ENCODE data around the gene GPC6.

GPC6 gene

DNA sequence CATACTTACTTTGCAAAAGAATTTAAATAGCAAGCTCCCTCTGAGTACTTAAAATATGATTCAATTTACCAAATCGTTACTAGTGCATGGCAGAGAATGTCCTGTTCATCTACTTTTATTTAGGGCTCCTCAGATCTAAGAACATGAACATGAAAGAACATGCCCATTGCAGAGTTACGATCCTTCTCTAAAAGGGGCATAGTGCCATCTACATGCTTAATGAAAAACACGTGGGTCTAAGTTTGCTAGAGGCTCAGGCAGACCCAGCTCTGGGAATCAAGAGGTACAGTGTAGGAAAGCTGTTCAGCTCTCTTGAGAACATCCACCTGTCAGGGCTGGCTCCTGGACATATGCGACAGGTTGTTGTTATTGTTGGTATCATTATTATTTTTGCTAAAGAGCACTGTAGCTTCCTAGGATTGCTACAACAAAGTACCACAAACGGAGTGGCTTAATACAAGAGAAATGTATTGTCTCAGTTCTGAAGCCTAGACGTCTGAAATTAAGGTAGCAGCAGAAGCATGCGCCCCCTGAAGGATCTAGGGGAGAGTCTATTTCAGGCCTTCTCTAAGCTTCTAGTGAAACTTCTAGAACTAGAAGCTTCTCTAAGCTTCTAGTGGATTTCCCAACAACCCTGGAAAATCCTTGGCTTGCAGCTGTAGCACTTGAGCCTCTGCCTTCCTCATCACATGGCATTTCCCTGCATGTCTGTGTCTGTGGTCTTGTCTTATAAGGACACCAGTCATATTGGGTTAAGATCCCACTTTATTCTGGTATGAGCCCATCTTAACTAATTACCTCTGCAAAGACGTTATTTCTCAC, 1119.0 kb downstream of the GPC6 start:
- no peak overlapping the region for H3K4me3 ChIP-seq (ENCODE audit: low read depth, low read length)
- TF ChIP-seq, protein P1, sequence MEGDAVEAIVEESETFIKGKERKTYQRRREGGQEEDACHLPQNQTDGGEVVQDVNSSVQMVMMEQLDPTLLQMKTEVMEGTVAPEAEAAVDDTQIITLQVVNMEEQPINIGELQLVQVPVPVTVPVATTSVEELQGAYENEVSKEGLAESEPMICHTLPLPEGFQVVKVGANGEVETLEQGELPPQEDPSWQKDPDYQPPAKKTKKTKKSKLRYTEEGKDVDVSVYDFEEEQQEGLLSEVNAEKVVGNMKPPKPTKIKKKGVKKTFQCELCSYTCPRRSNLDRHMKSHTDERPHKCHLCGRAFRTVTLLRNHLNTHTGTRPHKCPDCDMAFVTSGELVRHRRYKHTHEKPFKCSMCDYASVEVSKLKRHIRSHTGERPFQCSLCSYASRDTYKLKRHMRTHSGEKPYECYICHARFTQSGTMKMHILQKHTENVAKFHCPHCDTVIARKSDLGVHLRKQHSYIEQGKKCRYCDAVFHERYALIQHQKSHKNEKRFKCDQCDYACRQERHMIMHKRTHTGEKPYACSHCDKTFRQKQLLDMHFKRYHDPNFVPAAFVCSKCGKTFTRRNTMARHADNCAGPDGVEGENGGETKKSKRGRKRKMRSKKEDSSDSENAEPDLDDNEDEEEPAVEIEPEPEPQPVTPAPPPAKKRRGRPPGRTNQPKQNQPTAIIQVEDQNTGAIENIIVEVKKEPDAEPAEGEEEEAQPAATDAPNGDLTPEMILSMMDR (conservative IDR thresholded peaks at IDR 0.05; ENCODE audit: low read depth, low read length): peak; percentile 31
- DNase-seq (ENCODE audit: low read depth): peak; percentile 65

DNA sequence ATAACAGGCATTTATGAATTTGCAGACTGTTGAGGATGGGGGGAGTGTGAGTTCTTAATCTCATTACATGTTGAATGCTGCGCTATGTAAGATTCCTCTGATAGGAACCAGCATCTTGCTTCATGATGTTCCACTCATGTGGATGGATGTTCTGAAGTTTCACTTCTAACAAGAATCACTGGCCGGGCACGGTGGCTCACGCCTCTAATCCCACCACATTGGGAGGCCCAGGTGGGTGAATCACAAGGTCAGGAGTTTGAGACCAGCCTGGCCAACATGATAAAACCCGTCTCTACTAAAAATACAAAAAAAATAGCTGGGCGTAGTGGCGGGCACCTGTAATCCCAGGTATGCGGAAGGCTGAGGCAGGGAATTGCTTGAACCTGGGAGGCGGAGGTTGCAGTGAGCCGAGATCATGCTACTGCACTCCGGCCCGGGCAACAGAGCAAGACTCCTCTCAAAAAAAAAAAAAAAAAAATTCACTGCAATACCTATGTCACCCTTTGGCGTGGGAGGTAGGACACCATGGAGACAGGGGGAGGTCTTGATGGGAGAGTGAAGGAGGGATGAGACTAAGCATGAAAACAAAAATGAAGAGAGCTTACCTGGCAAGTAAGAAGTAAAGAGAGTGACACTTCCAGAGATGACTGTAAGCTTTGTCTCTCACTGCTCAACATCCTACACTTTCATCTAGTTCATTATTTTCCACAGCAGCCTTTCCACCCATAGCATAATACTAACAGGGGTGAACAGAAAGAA, 1119.8 kb downstream of the GPC6 start:
- TF ChIP-seq, protein P1 (conservative IDR thresholded peaks at IDR 0.05; ENCODE audit: low read depth, low read length): no peak
- DNase-seq (ENCODE audit: low read depth): no peak
- no peak overlapping the region for H3K4me3 ChIP-seq (ENCODE audit: low read depth, low read length)

DNA sequence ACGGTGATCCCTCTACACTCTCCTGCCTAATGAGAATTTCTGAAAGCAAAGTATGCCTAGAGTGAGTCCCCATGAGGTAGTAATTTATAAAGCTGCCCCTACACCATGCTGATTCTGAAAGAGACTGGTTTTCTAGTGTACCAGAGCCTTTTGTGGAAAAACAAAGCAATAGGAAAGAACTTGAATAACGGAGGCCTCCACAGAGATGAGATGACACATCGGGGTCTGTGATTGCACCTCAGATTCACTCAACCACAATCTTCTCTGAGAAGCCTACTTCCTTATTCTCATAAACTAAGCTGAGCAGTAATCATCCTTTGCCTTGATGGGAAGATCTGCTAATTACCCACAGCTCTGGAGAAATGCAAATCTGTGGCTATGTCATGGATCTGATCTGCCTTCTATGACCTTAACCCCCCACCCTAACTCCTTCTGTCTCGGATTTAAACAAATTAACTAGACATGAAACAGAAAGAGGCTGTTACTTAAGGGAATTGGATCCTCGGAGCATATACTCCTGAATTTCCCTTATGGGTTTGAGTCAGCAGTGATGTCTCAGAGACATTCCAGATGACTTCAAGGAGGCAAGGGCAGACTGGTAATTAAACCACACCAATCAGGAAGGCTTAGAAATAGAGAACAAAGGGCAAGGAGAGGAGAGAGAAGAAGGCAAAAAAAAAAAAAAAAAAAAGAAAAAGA, 1124.8 kb downstream of the GPC6 start:
- H3K4me3 ChIP-seq (ENCODE audit: low read depth, low read length): no peak overlapping the region
- TF ChIP-seq, protein P1 (conservative IDR thresholded peaks at IDR 0.05; ENCODE audit: low read depth, low read length): no peak
- DNase-seq (ENCODE audit: low read depth): peak; percentile 79

DNA sequence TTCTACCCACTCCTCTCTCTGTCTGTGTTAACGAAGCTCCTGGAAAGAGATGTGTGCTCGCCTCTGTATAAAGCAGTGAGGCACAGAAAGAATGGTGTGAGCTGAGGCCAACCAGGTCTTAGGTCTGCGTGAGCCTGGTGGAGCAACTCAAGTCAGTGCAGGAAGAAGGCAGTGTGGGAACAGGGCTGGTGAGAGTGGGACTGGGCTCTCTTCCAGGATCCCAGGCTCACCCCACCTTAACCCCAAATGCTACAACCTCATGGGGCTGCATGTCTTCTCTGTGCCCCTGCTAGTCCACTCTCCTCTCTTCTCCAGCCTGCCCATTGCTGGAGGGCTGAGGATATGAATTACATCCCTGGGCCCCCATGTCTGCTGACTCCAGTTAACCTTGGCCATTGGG, 1125.5 kb downstream of the GPC6 start:
- DNase-seq (ENCODE audit: low read depth): peak; percentile 60
- TF ChIP-seq, protein P1 (conservative IDR thresholded peaks at IDR 0.05; ENCODE audit: low read depth, low read length): no peak
- H3K4me3 ChIP-seq (ENCODE audit: low read depth, low read length): no peak overlapping the region

DNA sequence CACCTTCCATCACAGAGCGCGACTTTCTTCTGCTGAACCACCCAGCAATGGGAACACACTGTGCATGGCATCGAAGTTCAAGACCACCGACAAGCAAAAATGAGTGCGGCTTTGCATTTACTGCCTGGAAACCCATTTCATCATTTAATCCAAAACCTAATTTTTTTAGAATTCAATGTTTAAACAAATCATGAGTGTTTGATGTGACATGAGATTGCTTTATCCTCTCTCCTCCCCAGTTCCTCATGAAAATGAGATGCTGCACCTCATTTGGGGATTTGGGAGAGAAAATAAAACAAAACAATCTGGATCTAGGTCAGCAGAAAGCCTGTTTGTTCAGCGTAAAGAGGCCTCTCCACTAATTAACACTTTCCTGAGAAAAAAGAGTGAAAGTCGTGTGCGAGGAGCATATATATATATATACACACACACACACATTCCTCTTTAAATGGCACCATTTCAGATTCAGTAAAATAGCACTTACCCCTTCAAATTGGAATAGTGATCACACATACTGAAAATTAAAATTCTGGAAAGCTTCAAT, 1126.6 kb downstream of the GPC6 start:
- no peak overlapping the region for H3K4me3 ChIP-seq (ENCODE audit: low read depth, low read length)

DNA sequence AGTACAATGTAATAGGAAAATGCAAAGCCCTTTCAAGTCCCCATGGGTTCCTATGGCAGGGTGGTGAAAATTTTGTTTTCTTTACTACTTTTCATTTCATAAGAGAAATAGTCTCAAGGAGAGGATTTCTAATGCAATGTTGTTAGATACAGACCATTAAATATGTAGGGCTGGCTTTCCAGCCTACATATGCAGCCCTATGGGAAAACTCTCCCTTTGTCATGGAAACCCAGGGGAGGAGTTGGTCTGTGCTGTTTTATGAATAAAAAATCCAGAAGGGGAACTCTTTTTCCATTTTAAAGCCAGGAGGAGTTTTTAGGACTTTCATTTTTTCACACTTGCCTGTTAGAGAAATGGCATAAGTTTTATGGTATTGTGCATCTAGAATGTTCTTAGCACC, 1133.3 kb downstream of the GPC6 start:
- DNase-seq (ENCODE audit: low read depth): no peak

More for the DNA sequence above, 1126.6 kb downstream of the GPC6 start:
- TF ChIP-seq, protein P1 (conservative IDR thresholded peaks at IDR 0.05; ENCODE audit: low read depth, low read length): no peak
- no peak for DNase-seq (ENCODE audit: low read depth)

More for the DNA sequence above, 1133.3 kb downstream of the GPC6 start:
- TF ChIP-seq, protein P1 (conservative IDR thresholded peaks at IDR 0.05; ENCODE audit: low read depth, low read length): no peak
- H3K4me3 ChIP-seq (ENCODE audit: low read depth, low read length): no peak overlapping the region

Data from choroid plexus epithelial cell (primary cell).